Adipose tissue (tissue), 3 donors: Measurements from ENCODE around the gene CABP4. TPM values are rescaled to one million over a fixed set of nuclear protein-coding genes. Genes with fewer than 3 reads are reported as not detected.
A peak's percentile ranks its signal among the peaks of the same experiment; 100 is the strongest.
"Not testable (repeated sequence)": the region's sequence is repeated elsewhere in the genome, so short reads cannot be mapped to it uniquely, and the experiment has no call there.

Experiments used
- H3K27ac ChIP-seq: one replicate; pipeline ENCODE4 v1.5.1; 2013; ENCODE audit warnings: low read depth, low read length
- WGBS, 3 donors: extraction: QIAGEN DNeasy Blood & Tissue Kit; methylation state at CpG; one replicate each; pipeline ENCODE4 v1.1.7; 2013; 5-methylcytosine and 5-hydroxymethylcytosine counted together
- polyA plus RNA-seq, 3 donors: library from polyadenylated mRNA; stranded (reverse); fragments of 200-250 nt; gene quantifications; one replicate each; pipeline ENCODE4 v1.2.3, GENCODE V29; 2013
- donor health status: healthy with polysubstance abuse.
- donor health status: Bipolar disorder and iron deficiency.
- donor health status: healthy.

CABP4 gene
- polyA plus RNA-seq, 3 donors = 0.28 to 8.4 (median 1.5) TPM

GRCh38 chr11:67465530-67465929, 10.4 kb downstream of the CABP4 start:
- 48 to 76% (median 63%) methylated on average over 2 of the region's 2 CpGs for WGBS, 3 donors
- not testable (repeated sequence) for H3K27ac ChIP-seq

GRCh38 chr11:67466367-67466766, 11.2 kb downstream of the CABP4 start:
- H3K27ac ChIP-seq = no peak overlapping the region
- 72 to 88% (median 81%) methylated on average over 5 of the region's 5 CpGs for WGBS, 3 donors

- 38 to 82% (median 71%) methylated on average over 11 of the region's 11 CpGs for WGBS, 3 donors
- H3K27ac ChIP-seq = no peak overlapping the region
These were observed 12.0 kb downstream of the CABP4 start for GRCh38 chr11:67466962-67467771.

GRCh38 chr11:67468056-67468455, 12.9 kb downstream of the CABP4 start:
- no peak overlapping the region for H3K27ac ChIP-seq
- 14 to 34% (median 31%) methylated on average over 5 of the region's 5 CpGs for WGBS, 3 donors

GRCh38 chr11:67468456-67468758, 13.3 kb downstream of the CABP4 start:
- H3K27ac ChIP-seq = no peak overlapping the region
- WGBS, 3 donors = 0 to 4% (median 2%) methylated on average over 4 to 6 of the region's 6 CpGs

GRCh38 chr11:67468759-67469507, 13.8 kb downstream of the CABP4 start, which contains the start of gene TMEM134:
Gene TMEM134, minus strand, starts transcription at chr11:67469251. Its CDS starts 59 bp downstream, at chr11:67469192.
- peak within 1 kb of the TSS; percentile 60 for H3K27ac ChIP-seq

GRCh38 chr11:67469508-67469811, 14.3 kb downstream of the CABP4 start:
- H3K27ac ChIP-seq = peak overlapping the region; percentile 60
- 9 to 12% (median 10%) methylated on average over 9 of the region's 9 CpGs for WGBS, 3 donors

More at GRCh38 chr11:67468759-67469507, 13.8 kb downstream of the CABP4 start, which contains the start of gene TMEM134:
- 0 to 1% (median 1%) methylated on average over 55 to 76 of the region's 76 CpGs for WGBS, 3 donors

GRCh38 chr11:67470337-67471002, 15.3 kb downstream of the CABP4 start:
- H3K27ac ChIP-seq = no peak overlapping the region
- WGBS, 3 donors = 83 to 87% (median 85%) methylated on average over 8 of the region's 8 CpGs

- 80 to 83% (median 82%) methylated on average over 7 of the region's 7 CpGs for WGBS, 3 donors
- H3K27ac ChIP-seq = no peak overlapping the region
These were observed 17.7 kb downstream of the CABP4 start for GRCh38 chr11:67472882-67473281.

GRCh38 chr11:67476692-67477091, 21.5 kb downstream of the CABP4 start:
- 69 to 87% (median 85%) methylated on average over 10 of the region's 10 CpGs for WGBS, 3 donors
- not testable (repeated sequence) for H3K27ac ChIP-seq

GRCh38 chr11:67477344-67478050, 22.3 kb downstream of the CABP4 start:
- 81 to 84% (median 82%) methylated on average over 12 of the region's 16 CpGs for WGBS, 3 donors

GRCh38 chr11:67482275-67482826, 27.2 kb downstream of the CABP4 start:
- H3K27ac ChIP-seq = no peak overlapping the region
- WGBS, 3 donors = 38 to 43% (median 38%) methylated on average over 19 of the region's 19 CpGs

More at GRCh38 chr11:67477344-67478050, 22.3 kb downstream of the CABP4 start:
- H3K27ac ChIP-seq = not testable (repeated sequence)

- WGBS, 3 donors = 10 to 11% (median 10%) methylated on average over 60 of the region's 60 CpGs
- H3K27ac ChIP-seq = no peak within 1 kb of the TSS
These were observed 28.0 kb downstream of the CABP4 start, which contains the start of gene AIP for GRCh38 chr11:67482827-67483798. Gene AIP, plus strand, starts transcription at chr11:67483026. Its CDS starts 133 bp downstream, at chr11:67483159.

GRCh38 chr11:67483831-67484665, 28.9 kb downstream of the CABP4 start:
- no peak overlapping the region for H3K27ac ChIP-seq
- 83 to 84% (median 84%) methylated on average over 16 of the region's 16 CpGs for WGBS, 3 donors

GRCh38 chr11:67484847-67485311, 29.7 kb downstream of the CABP4 start:
- H3K27ac ChIP-seq = no peak overlapping the region

GRCh38 chr11:67485873-67486361, 30.8 kb downstream of the CABP4 start:
- 72 to 80% (median 77%) methylated on average over 7 of the region's 7 CpGs for WGBS, 3 donors
- not testable (repeated sequence) for H3K27ac ChIP-seq

More at GRCh38 chr11:67484847-67485311, 29.7 kb downstream of the CABP4 start:
- WGBS, 3 donors = 49 to 84% (median 61%) methylated on average over 11 of the region's 11 CpGs
